Peyer's patch (tissue), 4 donors: ENCODE measurements around the gene ACP2. TPM values are rescaled to one million over a fixed set of nuclear protein-coding genes. Genes with fewer than 3 reads are reported as not detected.

Experiments
- DNase-seq, 3 donors: peaks; one replicate each; pipeline ENCODE4 v3.0.0-alpha.2; 2017 to 2019
- H3K27ac ChIP-seq, 4 donors: fragments of 200-600 bp; sonication (generic); one replicate each; pipeline ENCODE4 v1.5.1; 2016 to 2019
- H3K27me3 ChIP-seq, 2 donors: fragments of 200-600 bp; sonication (generic); one replicate each; pipeline ENCODE4 v1.5.1; 2019
- H3K36me3 ChIP-seq, 3 donors: fragments of 200-600 bp; sonication (generic); one replicate each; pipeline ENCODE4 v1.5.1; 2016 to 2019
- H3K4me1 ChIP-seq, 4 donors: fragments of 200-600 bp; sonication (generic); one replicate each; pipeline ENCODE4 v1.5.1; 2016 to 2019
- H3K4me3 ChIP-seq, 4 donors: fragments of 200-600 bp; sonication (generic); 1 replicate in 3 of 4; 2 replicates in 1 of 4; pipeline ENCODE4 v1.5.1; 2016 to 2019; ENCODE audit warnings: mild to moderate bottlenecking in 1 of 4
- H3K9me3 ChIP-seq, 4 donors: fragments of 200-600 bp; sonication (generic); one replicate each; pipeline ENCODE4 v1.5.1; 2016 to 2019; ENCODE audit warnings: mild to moderate bottlenecking in 1 of 4
- CTCF ChIP-seq, 6 experiments: fragments of 450-650 bp in 4 of 6; fragments of 200-600 bp in 2 of 6; sonication (generic) in 1 of 6; IDR thresholded peaks; one replicate each; pipeline ENCODE4 v1.5.1; 2017 to 2019; ENCODE audit warnings: antibody characterized with exemption in 6 of 6, mild to moderate bottlenecking in 3 of 6, moderate library complexity in 1 of 6
- POLR2A ChIP-seq, 2 donors: fragments of 450-650 bp; IDR thresholded peaks; one replicate each; pipeline ENCODE4 v1.5.1; 2017; ENCODE audit warnings: antibody characterized with exemption in 2 of 2, mild to moderate bottlenecking in 2 of 2, moderate library complexity in 2 of 2
- total RNA-seq, 4 donors: library from RNA; depleted of rRNA; stranded (reverse); fragments of >200 nt; gene quantifications; one replicate each; pipeline ENCODE4 v1.1.0, GENCODE V29; 2016

Gene ACP2
- 100 to 1,000 TPM in 3 of 4 donors, 10 to 100 TPM in 1; 30.5 to 131 (median 112) TPM for total RNA-seq

GRCh38 chr11:47248664-47249377 lies at the start of gene ACP2:
TSS of gene ACP2 (minus strand) at chr11:47248814. CDS start at chr11:47248789, 25 bp downstream.
- Histone ChIP-seq H3K36me3 (peaks cover 0 to 29% (median 0%) of the 10 kb centered on the region in 3 donors), H3K27ac (peak within 1 kb of the TSS; percentile 70 to 84 (median 82)), H3K27me3 (no peaks in the 10 kb centered on the region), H3K9me3 (no peaks in the 10 kb centered on the region), H3K4me1 (peaks cover 0 to 30% (median 6%) of the 10 kb centered on the region in 4 donors), H3K4me3 (peak within 1 kb of the TSS; percentile 68 to 86 (median 80))
- peak; percentile 90 to 95 (median 93) for DNase-seq
- TF ChIP-seq POLR2A (IDR thresholded peaks at IDR 0.05) (peak; percentile 47 to 54), CTCF (IDR thresholded peaks at IDR 0.05) (peak in 4 of 6 experiments; percentile 5 to 48 (median 29))

DNA sequence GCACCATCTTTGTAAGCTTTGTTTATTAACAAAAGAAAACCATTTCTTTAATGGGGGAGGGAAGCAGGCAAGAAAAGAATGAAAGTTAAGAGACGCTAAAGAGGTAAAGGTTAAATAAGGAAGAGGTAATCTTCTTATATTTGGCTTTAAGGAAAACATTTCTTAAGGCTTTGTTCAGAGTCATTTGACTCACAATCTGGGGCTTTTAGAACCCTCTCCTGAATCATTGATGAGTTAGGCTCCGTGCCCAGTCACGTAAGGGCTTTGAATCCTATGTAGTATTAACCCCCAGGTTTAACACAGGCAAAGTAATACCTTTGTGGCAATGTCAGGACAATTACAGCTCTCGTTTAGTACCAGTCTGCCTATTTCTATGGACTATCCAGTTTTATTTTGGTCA lies 47.4 kb upstream of the ACP2 start:
- no peaks in the 10 kb centered on the region for H3K4me1 ChIP-seq
- no peaks in the 10 kb centered on the region for H3K9me3 ChIP-seq
- H3K4me3 ChIP-seq, result no peak overlapping the region
- no peak overlapping the region for H3K27ac ChIP-seq
- DNase-seq, result no peak
- H3K27me3 ChIP-seq, result no peaks in the 10 kb centered on the region
- TF ChIP-seq POLR2A (IDR thresholded peaks at IDR 0.05), result no peak
- TF ChIP-seq CTCF (IDR thresholded peaks at IDR 0.05), result no peak
- peaks cover 0 to 97% (median 3%) of the 10 kb centered on the region in 3 donors for H3K36me3 ChIP-seq

DNA sequence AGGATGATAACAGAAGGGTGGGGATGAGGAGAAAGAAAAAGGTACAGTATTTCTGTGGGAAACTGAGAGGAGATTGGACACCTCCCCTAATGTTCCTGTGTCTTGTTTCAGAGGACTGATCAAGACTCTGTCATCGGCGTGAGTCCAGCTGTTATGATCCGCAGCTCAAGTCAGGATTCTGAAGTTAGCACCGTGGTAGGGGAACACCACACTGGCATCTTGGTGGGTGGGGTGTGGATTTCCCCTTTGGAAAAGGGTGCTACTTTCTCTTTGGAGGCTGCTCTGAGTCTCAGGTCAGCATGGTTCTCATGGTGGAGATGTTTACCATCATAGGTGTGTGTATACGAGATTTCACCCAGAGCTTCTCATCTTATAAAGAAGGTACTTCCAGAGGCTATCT lies 46.8 kb upstream of the ACP2 start:
- Histone ChIP-seq H3K27ac (no peak overlapping the region), H3K27me3 (no peaks in the 10 kb centered on the region), H3K4me1 (no peaks in the 10 kb centered on the region), H3K9me3 (no peaks in the 10 kb centered on the region), H3K36me3 (peaks cover 0 to 97% (median 3%) of the 10 kb centered on the region in 3 donors), H3K4me3 (no peak overlapping the region)
- no peak for TF ChIP-seq CTCF (IDR thresholded peaks at IDR 0.05)
- no peak for TF ChIP-seq POLR2A (IDR thresholded peaks at IDR 0.05)
- no peak for DNase-seq

GRCh38 chr11:47289856-47290255 lies 41.2 kb upstream of the ACP2 start:
- TF ChIP-seq POLR2A (IDR thresholded peaks at IDR 0.05) (no peak), CTCF (IDR thresholded peaks at IDR 0.05) (no peak)
- Histone ChIP-seq H3K27me3 (no peaks in the 10 kb centered on the region), H3K4me3 (no peak overlapping the region), H3K4me1 (no peaks in the 10 kb centered on the region), H3K27ac (no peak overlapping the region), H3K36me3 (peaks cover 0 to 100% (median 0%) of the 10 kb centered on the region in 3 donors), H3K9me3 (no peaks in the 10 kb centered on the region)
- no peak for DNase-seq

DNA sequence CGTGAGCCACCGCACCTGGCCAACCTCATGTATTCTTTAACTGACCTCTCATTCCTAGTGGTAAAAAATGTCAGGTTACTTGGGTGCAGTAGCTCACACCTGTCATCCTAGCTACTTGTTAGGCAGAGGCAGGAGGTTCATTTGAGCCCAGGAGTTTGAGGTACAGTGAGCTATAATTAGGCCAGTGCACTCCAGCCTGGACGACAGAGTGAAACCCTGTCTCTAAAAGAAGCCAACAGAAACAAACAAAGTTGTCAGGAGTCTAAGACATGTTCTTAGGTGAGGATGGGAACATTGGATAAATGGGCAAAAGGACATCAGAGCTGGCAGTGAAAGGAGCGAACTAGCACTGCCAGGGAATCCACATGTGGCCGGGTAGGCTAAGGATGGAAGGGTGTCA lies 39.5 kb upstream of the ACP2 start:
- no peaks in the 10 kb centered on the region for H3K27me3 ChIP-seq
- DNase-seq, result no peak
- H3K36me3 ChIP-seq, result peaks cover 0 to 100% (median 0%) of the 10 kb centered on the region in 3 donors
- H3K9me3 ChIP-seq, result no peaks in the 10 kb centered on the region
- H3K27ac ChIP-seq, result no peak overlapping the region
- no peak overlapping the region for H3K4me3 ChIP-seq
- H3K4me1 ChIP-seq, result no peaks in the 10 kb centered on the region
- TF ChIP-seq POLR2A (IDR thresholded peaks at IDR 0.05), result no peak
- TF ChIP-seq CTCF (IDR thresholded peaks at IDR 0.05), result no peak
